HG03378 (cell line): ENCODE results near the gene PTH2.
"Not testable (repeated sequence)": the region's sequence is repeated elsewhere in the genome, so short reads cannot be mapped to it uniquely, and the experiment has no call there.

Source experiments
- ATAC-seq: cut with Tn5 transposase; IDR thresholded peaks from one replicate; pipeline ENCODE4 v1.9.1; 2021; ENCODE audit warnings: mild to moderate bottlenecking, moderate library complexity; ENCODE audit not compliant: unreplicated experiment

Gene PTH2

GRCh38 chr19:49390131-49390928 lies 32.9 kb downstream of the PTH2 start:
- ATAC-seq, result no peak

DNA sequence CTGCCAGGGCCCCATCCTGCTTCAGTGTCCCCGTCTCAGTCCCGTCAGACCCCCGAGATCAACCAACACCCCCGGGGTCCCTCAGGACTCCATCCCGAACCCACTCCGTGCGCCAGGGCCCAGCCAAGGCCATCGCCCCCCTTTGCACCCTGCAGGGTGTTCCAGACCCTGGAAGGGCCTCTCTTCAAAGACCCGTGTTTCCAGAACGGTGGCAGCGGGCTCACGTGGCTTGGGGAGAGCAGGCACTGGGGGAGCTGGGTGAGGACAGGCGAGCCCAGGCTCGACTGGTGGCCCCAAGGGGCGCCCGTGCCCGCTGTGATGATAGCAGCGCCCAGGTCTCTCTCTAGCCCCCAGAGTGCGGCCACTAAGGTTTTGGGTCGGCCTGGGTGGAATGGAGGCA lies 33.8 kb downstream of the PTH2 start:
- ATAC-seq, result no peak

- ATAC-seq, result no peak
Measured at GRCh38 chr19:49387936-49388372, 35.3 kb downstream of the PTH2 start, which contains the start of gene KASH5. Gene KASH5, plus strand, starts transcription at chr19:49388249. Its CDS starts 2,635 bp downstream, at chr19:49390884.

GRCh38 chr19:49383599-49383998 lies 39.6 kb downstream of the PTH2 start:
- no peak for ATAC-seq

DNA sequence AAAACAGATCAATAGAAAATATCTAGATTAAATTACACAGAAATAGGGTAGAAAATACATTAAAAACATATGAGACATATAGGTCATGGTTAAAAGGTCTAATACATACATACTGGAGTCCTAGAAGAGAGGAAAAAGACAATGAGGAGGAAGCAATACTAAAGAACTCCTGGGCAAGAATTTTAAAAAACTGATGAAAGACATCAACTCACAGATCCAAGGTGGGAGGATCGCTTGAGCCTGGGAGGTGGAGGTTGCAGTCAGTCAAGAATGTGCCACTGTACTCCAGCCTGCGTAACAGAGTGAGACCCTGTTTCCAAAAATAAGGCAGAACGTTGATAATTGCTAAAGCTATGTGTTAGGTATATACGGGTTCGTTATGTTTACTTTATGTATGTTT lies 40.6 kb downstream of the PTH2 start:
- ATAC-seq, result no peak

DNA sequence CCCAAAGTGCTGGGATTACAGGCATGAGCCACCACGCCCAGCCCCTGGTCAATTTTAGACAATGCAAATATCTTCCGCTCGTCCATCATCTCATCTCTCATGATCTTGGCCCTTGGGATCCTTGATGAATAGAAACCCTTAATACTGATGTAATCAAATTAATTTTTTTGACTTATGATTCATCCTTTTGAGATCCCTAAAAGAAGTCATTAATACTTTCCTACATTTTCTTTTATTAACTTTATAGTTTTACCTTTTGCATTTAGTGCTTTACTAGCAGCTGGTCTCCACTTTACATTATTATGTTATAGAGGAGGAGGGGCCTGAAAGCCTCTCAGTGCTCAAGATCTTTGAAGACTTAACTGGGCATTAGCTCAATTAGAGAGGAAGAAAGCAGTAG lies 42.9 kb downstream of the PTH2 start:
- ATAC-seq, result no peak

DNA sequence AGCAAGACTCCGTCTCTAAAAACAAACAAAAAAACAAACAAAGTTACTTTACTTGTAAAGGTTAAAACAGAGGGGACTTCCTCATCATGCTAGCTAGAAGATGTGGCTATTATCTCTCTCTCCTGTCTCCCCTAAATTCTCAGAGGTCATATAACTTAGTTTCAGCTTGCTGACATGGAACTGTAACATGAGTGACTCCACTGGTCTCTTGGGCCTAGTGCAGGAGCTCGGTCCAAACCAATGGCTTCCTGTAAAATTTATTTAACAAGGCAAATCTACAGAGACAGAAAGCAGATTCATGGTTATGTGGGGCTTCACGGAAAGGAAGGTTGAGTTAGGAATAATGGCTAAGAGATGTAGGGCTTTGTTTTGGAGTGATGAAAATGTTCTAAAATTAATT lies 44.7 kb downstream of the PTH2 start:
- ATAC-seq, result no peak

DNA sequence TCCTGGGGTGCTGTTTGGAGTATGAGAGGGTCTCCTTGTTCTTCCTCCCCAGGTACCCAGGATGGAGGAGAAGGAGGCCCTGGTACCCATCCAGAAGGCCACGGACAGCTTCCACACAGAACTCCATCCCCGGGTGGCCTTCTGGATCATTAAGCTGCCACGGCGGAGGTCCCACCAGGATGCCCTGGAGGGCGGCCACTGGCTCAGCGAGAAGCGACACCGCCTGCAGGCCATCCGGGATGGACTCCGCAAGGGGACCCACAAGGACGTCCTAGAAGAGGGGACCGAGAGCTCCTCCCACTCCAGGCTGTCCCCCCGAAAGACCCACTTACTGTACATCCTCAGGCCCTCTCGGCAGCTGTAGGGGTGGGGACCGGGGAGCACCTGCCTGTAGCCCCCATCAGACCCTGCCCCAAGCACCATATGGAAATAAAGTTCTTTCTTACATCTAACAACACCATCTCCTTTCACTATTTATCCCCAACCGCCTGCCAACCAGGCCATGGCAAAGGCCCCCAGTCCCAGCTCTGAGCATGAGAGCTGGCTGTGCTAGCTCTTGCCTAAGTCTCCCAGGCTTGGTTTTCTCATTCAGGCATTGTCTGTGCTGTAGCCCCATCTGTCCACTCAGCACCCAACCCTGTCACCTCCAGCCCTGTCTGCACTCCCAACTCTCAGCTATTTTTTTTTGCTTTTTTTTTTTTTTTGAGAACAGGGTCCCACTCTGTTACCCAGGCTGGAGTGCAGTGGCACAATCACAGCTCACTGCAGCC lies 48.4 kb downstream of the PTH2 start:
- ATAC-seq, result no peak

GRCh38 chr19:49373174-49373573 lies 50.1 kb downstream of the PTH2 start:
- not testable (repeated sequence) for ATAC-seq
